NOMO-1 (cell line): ENCODE measurements around the gene NPAS3.
A peak's percentile ranks its signal among the peaks of the same experiment; 100 is the strongest.

Experiments used
- DNase-seq, 2 experiments: peaks; one replicate each; lab custom pipeline; 2025; ENCODE audit not compliant: unreplicated experiment in 2 of 2; lab: John Stamatoyannopoulos, UW

The NPAS3 gene

GRCh38 chr14:32940066-32940651 is 1.5 kb downstream of the NPAS3 start:
- no peak for DNase-seq

GRCh38 chr14:32940711-32941667 is 2.3 kb downstream of the NPAS3 start:
- DNase-seq = no peak

- no peak for DNase-seq
Observed at GRCh38 chr14:32941668-32942065, 3.0 kb downstream of the NPAS3 start.

- no peak for DNase-seq
Observed at GRCh38 chr14:32947081-32947480, 8.4 kb downstream of the NPAS3 start.

GRCh38 chr14:32947792-32948191 is 9.1 kb downstream of the NPAS3 start:
- no peak for DNase-seq

- DNase-seq = no peak
Observed at GRCh38 chr14:32950584-32950983, 11.9 kb downstream of the NPAS3 start.

- no peak for DNase-seq
Observed at GRCh38 chr14:32967421-32967820, 28.7 kb downstream of the NPAS3 start.

GRCh38 chr14:32968972-32969544 is 30.4 kb downstream of the NPAS3 start:
- no peak for DNase-seq

GRCh38 chr14:32977913-32978312 is 39.2 kb downstream of the NPAS3 start:
- peak in 1 of 2 experiments; percentile 3 for DNase-seq

GRCh38 chr14:32978691-32979255 is 40.1 kb downstream of the NPAS3 start:
- no peak for DNase-seq

- no peak for DNase-seq
Observed at GRCh38 chr14:32980178-32980901, 41.7 kb downstream of the NPAS3 start.

GRCh38 chr14:32980902-32981501 is 42.3 kb downstream of the NPAS3 start:
- no peak for DNase-seq

GRCh38 chr14:32984241-32984930 is 45.7 kb downstream of the NPAS3 start:
- no peak for DNase-seq

GRCh38 chr14:32985866-32986265 is 47.2 kb downstream of the NPAS3 start:
- DNase-seq = no peak

GRCh38 chr14:32986791-32987540 is 48.3 kb downstream of the NPAS3 start:
- DNase-seq = no peak

- no peak for DNase-seq
Observed at GRCh38 chr14:32991691-32992090, 53.0 kb downstream of the NPAS3 start.

GRCh38 chr14:32993921-32994320 is 55.2 kb downstream of the NPAS3 start:
- DNase-seq = no peak

GRCh38 chr14:32996343-32996742 is 57.7 kb downstream of the NPAS3 start:
- DNase-seq = no peak

- DNase-seq = no peak
Observed at GRCh38 chr14:32998433-32998832, 59.8 kb downstream of the NPAS3 start.
